Right lobe of liver (tissue), 4 donors: ENCODE data around the gene C2CD3.

Experiments
- CTCF ChIP-seq, 4 donors: fragments of 200-600 bp in 3 of 4; fragments of 450-650 bp in 1 of 4; IDR thresholded peaks; one replicate each; pipeline versions ENCODE4 v1.5.1 to v1.8.0; 2016 to 2022; ENCODE audit warnings: antibody characterized with exemption in 4 of 4, mild to moderate bottlenecking in 2 of 4
- POLR2A ChIP-seq: fragments of 450-650 bp; IDR thresholded peaks from one replicate; pipeline ENCODE4 v1.6.1; 2017; ENCODE audit warnings: antibody characterized with exemption, mild to moderate bottlenecking
- donor health status: DM: no; HTN: no; CAD: no.
- donor health status: DM: no; HTN: no; CAD: no.
- donor health status: DM: no; HTN: yes; CAD: no.

DNA sequence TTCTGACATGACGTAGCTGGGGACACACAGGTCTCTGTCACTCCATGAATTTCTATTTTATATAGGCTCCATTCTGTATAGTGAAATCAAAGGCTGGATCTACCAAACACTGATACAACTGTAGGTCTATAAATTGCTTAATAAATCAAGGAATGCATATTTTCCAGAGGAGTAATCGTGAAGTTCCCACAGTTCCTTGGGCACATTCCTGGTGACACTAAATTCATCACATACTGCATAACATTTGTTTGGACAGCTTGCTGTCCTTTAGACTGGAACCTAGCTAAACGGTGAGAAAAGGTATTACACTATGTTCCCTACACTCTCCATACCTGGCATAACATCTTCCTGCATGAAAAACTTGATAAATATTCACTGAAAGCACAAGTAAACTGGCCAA is 120.3 kb downstream of the C2CD3 start:
- TF ChIP-seq CTCF (IDR thresholded peaks at IDR 0.05) (no peak), POLR2A (no peak)
